Measurements from ENCODE around the gene ZNF181. TPM values are rescaled to one million over a fixed set of nuclear protein-coding genes. Genes with fewer than 3 reads are reported as not detected.

Gene ZNF181
- total and polyA plus RNA-seq, 2 experiments from 2014 or later: 7.4 to 18.9 TPM

DNA sequence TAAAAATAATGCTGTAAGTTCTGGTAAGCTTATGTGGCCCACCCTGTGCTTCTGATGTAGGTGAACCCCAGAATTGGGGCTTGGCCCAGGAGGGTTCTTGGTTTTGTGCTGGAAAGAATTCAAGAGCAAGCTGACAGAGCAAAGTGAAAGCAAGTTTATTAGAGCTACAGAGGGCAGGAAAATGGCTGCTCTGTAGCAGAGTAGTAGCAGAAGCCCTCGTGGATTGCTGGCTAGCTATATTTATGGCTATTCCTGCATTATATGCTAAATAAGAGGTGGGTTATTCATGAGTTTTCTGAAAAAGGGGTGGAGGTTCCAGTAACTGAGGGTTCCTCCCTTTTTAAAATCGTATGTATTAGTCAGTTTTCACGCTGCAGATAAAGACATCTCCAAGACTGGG, 59.5 kb downstream of the ZNF181 start:
- H3F3A ChIP-seq (replicated peaks; ENCODE audit: low read depth): no peaks in the 10 kb centered on the region
- no peaks in the 10 kb centered on the region for H3K36me3 ChIP-seq (ENCODE audit: insufficient read depth)
- no peak overlapping the region for H3K4me2 ChIP-seq
- Mint-ChIP-seq H3K36me3 (ENCODE audit: low read depth) (no peaks in the 10 kb centered on the region), H3K27me3 (ENCODE audit: insufficient read depth, low read depth, poor library complexity) (peaks cover 6% of the 10 kb centered on the region), H3K4me3 (no peak overlapping the region), H3K9me3 (peaks cover 54% of the 10 kb centered on the region), H3K27ac (no peak overlapping the region), H3K4me1 (no peaks in the 10 kb centered on the region)
- TF ChIP-seq EZH2phosphoT487 (IDR thresholded peaks at IDR 0.05; ENCODE audit: unreplicated experiment) (no peak), NANOG (IDR thresholded peaks at IDR 0.05; ENCODE audit: borderline replicate concordance) (no peak)
- no peak overlapping the region for H2AFZ ChIP-seq
- no peak for ATAC-seq
- no peak for DNase-seq (ENCODE audit: low spot score)
- no peaks in the 10 kb centered on the region for H4K20me1 ChIP-seq (replicated peaks; ENCODE audit: insufficient read depth)
- H3K9me2 ChIP-seq (ENCODE audit: insufficient read depth): no peaks in the 10 kb centered on the region
- H3K79me2 ChIP-seq (replicated peaks; ENCODE audit: insufficient read depth): no peaks in the 10 kb centered on the region
- no peak overlapping the region for H3K4me3 ChIP-seq
- no peaks in the 10 kb centered on the region for H3K4me1 ChIP-seq (ENCODE audit: insufficient read depth)
- H3K27ac ChIP-seq (ENCODE audit: low read depth): no peak overlapping the region
- H3K27me3 ChIP-seq (ENCODE audit: insufficient read depth): no peaks in the 10 kb centered on the region; the same call in 1 of the 2 replicates

GRCh38 chr19:34794066-34794960, 60.3 kb downstream of the ZNF181 start:
- no peaks in the 10 kb centered on the region; the same call in 1 of the 2 replicates for H3K27me3 ChIP-seq (ENCODE audit: insufficient read depth)
- DNase-seq (ENCODE audit: low spot score) (no peak), ATAC-seq (no peak)
- Mint-ChIP-seq H3K4me1 (no peaks in the 10 kb centered on the region), H3K4me3 (no peak overlapping the region), H3K27me3 (ENCODE audit: insufficient read depth, low read depth, poor library complexity) (peaks cover 6% of the 10 kb centered on the region), H3K27ac (no peak overlapping the region), H3K9me3 (peaks cover 59% of the 10 kb centered on the region), H3K36me3 (ENCODE audit: low read depth) (no peaks in the 10 kb centered on the region)
- H3K79me2 ChIP-seq (replicated peaks; ENCODE audit: insufficient read depth): no peaks in the 10 kb centered on the region
- H3K9me2 ChIP-seq (ENCODE audit: insufficient read depth): no peaks in the 10 kb centered on the region
- H2AFZ ChIP-seq: no peak overlapping the region
- no peak overlapping the region for H3K27ac ChIP-seq (ENCODE audit: low read depth)
- no peaks in the 10 kb centered on the region for H3F3A ChIP-seq (replicated peaks; ENCODE audit: low read depth)
- H4K20me1 ChIP-seq (replicated peaks; ENCODE audit: insufficient read depth): no peaks in the 10 kb centered on the region
- no peak overlapping the region for H3K4me2 ChIP-seq
- no peaks in the 10 kb centered on the region for H3K36me3 ChIP-seq (ENCODE audit: insufficient read depth)
- no peaks in the 10 kb centered on the region for H3K4me1 ChIP-seq (ENCODE audit: insufficient read depth)
- H3K4me3 ChIP-seq: no peak overlapping the region
- TF ChIP-seq POLR2AphosphoS5 (IDR thresholded peaks at IDR 0.05; ENCODE audit: low read depth) (no peak), JUNB (IDR thresholded peaks at IDR 0.05; ENCODE audit: unreplicated experiment) (no peak), ZNF331 (CRISPR knock-in tag; IDR thresholded peaks at IDR 0.05; ENCODE audit: low read depth) (no peak), NANOG (IDR thresholded peaks at IDR 0.05; ENCODE audit: borderline replicate concordance) (no peak), EZH2phosphoT487 (IDR thresholded peaks at IDR 0.05; ENCODE audit: unreplicated experiment) (no peak), ZNF114 (CRISPR knock-in tag; IDR thresholded peaks at IDR 0.05) (no peak), ETS1 (IDR thresholded peaks at IDR 0.05) (no peak), EZH2 (IDR thresholded peaks at IDR 0.05; ENCODE audit: low read depth, unreplicated experiment) (no peak), CREB1 (CRISPR knock-in tag; IDR thresholded peaks at IDR 0.05; ENCODE audit: low read depth) (no peak)
- TF ChIP-seq, protein P1, sequence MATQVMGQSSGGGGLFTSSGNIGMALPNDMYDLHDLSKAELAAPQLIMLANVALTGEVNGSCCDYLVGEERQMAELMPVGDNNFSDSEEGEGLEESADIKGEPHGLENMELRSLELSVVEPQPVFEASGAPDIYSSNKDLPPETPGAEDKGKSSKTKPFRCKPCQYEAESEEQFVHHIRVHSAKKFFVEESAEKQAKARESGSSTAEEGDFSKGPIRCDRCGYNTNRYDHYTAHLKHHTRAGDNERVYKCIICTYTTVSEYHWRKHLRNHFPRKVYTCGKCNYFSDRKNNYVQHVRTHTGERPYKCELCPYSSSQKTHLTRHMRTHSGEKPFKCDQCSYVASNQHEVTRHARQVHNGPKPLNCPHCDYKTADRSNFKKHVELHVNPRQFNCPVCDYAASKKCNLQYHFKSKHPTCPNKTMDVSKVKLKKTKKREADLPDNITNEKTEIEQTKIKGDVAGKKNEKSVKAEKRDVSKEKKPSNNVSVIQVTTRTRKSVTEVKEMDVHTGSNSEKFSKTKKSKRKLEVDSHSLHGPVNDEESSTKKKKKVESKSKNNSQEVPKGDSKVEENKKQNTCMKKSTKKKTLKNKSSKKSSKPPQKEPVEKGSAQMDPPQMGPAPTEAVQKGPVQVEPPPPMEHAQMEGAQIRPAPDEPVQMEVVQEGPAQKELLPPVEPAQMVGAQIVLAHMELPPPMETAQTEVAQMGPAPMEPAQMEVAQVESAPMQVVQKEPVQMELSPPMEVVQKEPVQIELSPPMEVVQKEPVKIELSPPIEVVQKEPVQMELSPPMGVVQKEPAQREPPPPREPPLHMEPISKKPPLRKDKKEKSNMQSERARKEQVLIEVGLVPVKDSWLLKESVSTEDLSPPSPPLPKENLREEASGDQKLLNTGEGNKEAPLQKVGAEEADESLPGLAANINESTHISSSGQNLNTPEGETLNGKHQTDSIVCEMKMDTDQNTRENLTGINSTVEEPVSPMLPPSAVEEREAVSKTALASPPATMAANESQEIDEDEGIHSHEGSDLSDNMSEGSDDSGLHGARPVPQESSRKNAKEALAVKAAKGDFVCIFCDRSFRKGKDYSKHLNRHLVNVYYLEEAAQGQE (IDR thresholded peaks at IDR 0.05; ENCODE audit: unreplicated experiment): no peak
